OCI-LY1 (cell line): Measurements from ENCODE around the gene HEPACAM.

Experiments used
- H2AFZ ChIP-seq: fragments of 200-600 bp; sonication (generic), shearing (Covaris generic); 2 replicates; pipeline ENCODE4 v1.6.0; 2014; ENCODE audit warnings: antibody characterized with exemption, mild to moderate bottlenecking, low read length
- H3F3A ChIP-seq: fragments of 200-600 bp; sonication (generic), shearing (Covaris generic); 2 replicates; pipeline ENCODE4 v1.6.0; 2014; ENCODE audit warnings: mild to moderate bottlenecking, antibody characterized with exemption, low read length, moderate library complexity; ENCODE audit not compliant: insufficient read depth
- H3K27ac ChIP-seq: fragments of 200-600 bp; sonication (generic); 2 replicates; pipeline ENCODE4 v1.5.1; 2014; ENCODE audit warnings: low read length, mixed run types, mild to moderate bottlenecking, low read depth; ENCODE audit not compliant: poor library complexity, severe bottlenecking
- H3K27me3 ChIP-seq: fragments of 200-600 bp; sonication (generic); 2 replicates; pipeline ENCODE4 v1.6.0; 2014; ENCODE audit warnings: antibody characterized with exemption, mild to moderate bottlenecking, low read length, moderate library complexity; ENCODE audit not compliant: insufficient read depth
- H3K36me3 ChIP-seq: fragments of 200-600 bp; sonication (generic); 2 replicates; pipeline ENCODE4 v1.6.1; 2014; ENCODE audit warnings: mild to moderate bottlenecking, antibody characterized with exemption, low read length, moderate library complexity, mixed read lengths; ENCODE audit not compliant: insufficient read depth
- H3K4me1 ChIP-seq: fragments of 200-600 bp; sonication (generic); 2 replicates; pipeline ENCODE4 v1.5.1; 2014; ENCODE audit warnings: mild to moderate bottlenecking, low read length, moderate library complexity; ENCODE audit not compliant: insufficient read depth, severe bottlenecking
- H3K4me2 ChIP-seq: fragments of 200-600 bp; sonication (generic), shearing (Covaris generic); 2 replicates; pipeline ENCODE4 v1.6.1; 2014; ENCODE audit warnings: low read length
- H3K4me3 ChIP-seq: fragments of 200-600 bp; sonication (generic); 2 replicates; pipeline ENCODE4 v1.5.1; 2014; ENCODE audit warnings: low read length, low read depth, mild to moderate bottlenecking, mixed read lengths; ENCODE audit not compliant: poor library complexity, severe bottlenecking
- H3K79me2 ChIP-seq: fragments of 200-600 bp; shearing (Covaris generic); 2 replicates; pipeline ENCODE4 v1.6.1; 2016; ENCODE audit warnings: mixed run types, low read length, mixed read lengths; ENCODE audit not compliant: insufficient read depth
- H3K9ac ChIP-seq: fragments of 200-600 bp; sonication (generic), shearing (Covaris generic); 2 replicates; pipeline ENCODE4 v1.6.1; 2014; ENCODE audit warnings: mild to moderate bottlenecking, low read length, mixed read lengths
- H3K9me2 ChIP-seq: fragments of 200-600 bp; sonication (generic), shearing (Covaris generic); 2 replicates; pipeline ENCODE4 v1.6.1; 2014; ENCODE audit warnings: low read depth, mild to moderate bottlenecking, low read length, mixed read lengths
- H3K9me3 ChIP-seq: fragments of 200-600 bp; shearing (Covaris generic); 2 replicates; pipeline ENCODE4 v1.6.1; 2014; ENCODE audit warnings: low read length, mixed read lengths
- H4K20me1 ChIP-seq: fragments of 200-600 bp; sonication (generic), shearing (Covaris generic); 2 replicates; pipeline ENCODE4 v1.6.0; 2016; ENCODE audit warnings: mild to moderate bottlenecking, low read length; ENCODE audit not compliant: insufficient read depth
- CTCF ChIP-seq: fragments of 200-600 bp; sonication (generic), shearing (Covaris generic); IDR thresholded peaks from 2 replicates; pipeline ENCODE4 v1.5.1; 2017; ENCODE audit warnings: mild to moderate bottlenecking, antibody characterized with exemption, low read length, moderate library complexity, mixed read lengths
- EZH2 ChIP-seq: fragments of 200-600 bp; sonication (generic), shearing (Covaris generic); IDR thresholded peaks from 2 replicates; pipeline ENCODE4 v1.8.0; 2017; ENCODE audit warnings: borderline replicate concordance, mixed run types, mild to moderate bottlenecking, antibody characterized with exemption, low read length, moderate library complexity, mixed read lengths

Gene HEPACAM

GRCh38 chr11:124953753-124954589 is 18.1 kb upstream of the HEPACAM start, which contains the start of gene CCDC15:
Gene CCDC15 (plus strand): TSS chr11:124954202. CDS start chr11:124954733, 531 bp downstream.
- Histone ChIP-seq H3F3A (no peaks in the 10 kb centered on the region), H3K36me3 (no peaks in the 10 kb centered on the region; the same call in 1 of the 2 replicates), H3K4me1 (peaks cover 16% of the 10 kb centered on the region), H3K9ac (peak within 1 kb of the TSS; percentile 79), H4K20me1 (no peaks in the 10 kb centered on the region), H3K4me2 (peak within 1 kb of the TSS; percentile 87), H3K27ac (no peak within 1 kb of the TSS), H3K9me3 (no peaks in the 10 kb centered on the region), H3K4me3 (peak within 1 kb of the TSS; percentile 71), H3K9me2 (no peaks in the 10 kb centered on the region), H3K27me3 (no peaks in the 10 kb centered on the region), H3K79me2 (no peaks in the 10 kb centered on the region), H2AFZ (peak within 1 kb of the TSS; percentile 61; the same call in 1 of the 2 replicates)
- TF ChIP-seq EZH2 (no peak), CTCF (no peak)

DNA sequence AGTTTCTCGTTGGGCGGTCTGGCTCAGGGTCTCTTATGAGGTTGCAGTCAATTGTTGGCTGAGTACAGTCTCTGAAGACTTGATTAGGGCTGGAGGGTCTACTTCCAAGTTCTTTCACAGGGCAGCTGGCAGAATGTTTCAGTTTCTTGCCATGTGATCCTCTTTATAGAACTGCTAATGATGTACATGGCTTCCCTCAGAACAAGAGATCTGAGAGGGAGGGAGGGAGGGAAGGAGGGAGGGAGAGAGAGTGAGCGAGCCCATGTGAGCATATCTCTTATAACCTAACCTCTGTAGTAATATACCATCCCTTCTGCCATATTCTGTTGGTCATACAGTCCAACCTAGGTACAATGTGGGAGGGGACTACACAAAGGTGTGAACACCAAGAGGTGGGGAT is 15.5 kb upstream of the HEPACAM start:
- no peak overlapping the region for H2AFZ ChIP-seq
- H3K36me3 ChIP-seq = no peaks in the 10 kb centered on the region; the same call in 1 of the 2 replicates
- H4K20me1 ChIP-seq = no peaks in the 10 kb centered on the region
- H3K9me2 ChIP-seq = no peaks in the 10 kb centered on the region
- H3K4me2 ChIP-seq = no peak overlapping the region
- H3K27ac ChIP-seq = no peak overlapping the region
- H3K4me1 ChIP-seq = peaks cover 16% of the 10 kb centered on the region
- no peak for TF ChIP-seq CTCF
- no peak for TF ChIP-seq EZH2
- H3K27me3 ChIP-seq = no peaks in the 10 kb centered on the region
- no peaks in the 10 kb centered on the region for H3K79me2 ChIP-seq
- no peaks in the 10 kb centered on the region for H3F3A ChIP-seq
- no peaks in the 10 kb centered on the region for H3K9me3 ChIP-seq
- H3K4me3 ChIP-seq = no peak overlapping the region
- no peak overlapping the region for H3K9ac ChIP-seq

GRCh38 chr11:124950601-124951330 is 14.9 kb upstream of the HEPACAM start:
- H3K4me3 ChIP-seq = no peak overlapping the region

More at GRCh38 chr11:124950601-124951330, 14.9 kb upstream of the HEPACAM start:
- H3K4me1 ChIP-seq = peaks cover 16% of the 10 kb centered on the region
- no peaks in the 10 kb centered on the region for H3F3A ChIP-seq
- no peak for TF ChIP-seq CTCF
- no peak for TF ChIP-seq EZH2
- no peaks in the 10 kb centered on the region for H4K20me1 ChIP-seq
- no peak overlapping the region for H3K9ac ChIP-seq
- H3K9me3 ChIP-seq = no peaks in the 10 kb centered on the region
- no peaks in the 10 kb centered on the region for H3K9me2 ChIP-seq
- no peak overlapping the region for H3K27ac ChIP-seq
- H3K79me2 ChIP-seq = no peaks in the 10 kb centered on the region
- H3K4me2 ChIP-seq = no peak overlapping the region
- no peaks in the 10 kb centered on the region; the same call in 1 of the 2 replicates for H3K36me3 ChIP-seq
- H3K27me3 ChIP-seq = no peaks in the 10 kb centered on the region
- H2AFZ ChIP-seq = no peak overlapping the region
